Lung (tissue), 12 donors: ENCODE results near the gene TRIM47. TPM values are rescaled to one million over a fixed set of nuclear protein-coding genes. Genes with fewer than 3 reads are reported as not detected.
"Not testable (repeated sequence)": the region's sequence is repeated elsewhere in the genome, so short reads cannot be mapped to it uniquely, and the experiment has no call there.

Experiments used
- ATAC-seq: fragments of 200-7000 bp; cut with Tn5 transposase; one replicate; pipeline ENCODE4 v1.9.1; 2020; ENCODE audit warnings: moderate number of reproducible peaks; ENCODE audit not compliant: insufficient read depth, low FRiP score
- DNase-seq, 3 donors: peaks; one replicate each; pipeline ENCODE4 v3.0.0-alpha.2; 2013 to 2017
- H3K27ac ChIP-seq, 2 donors: one replicate each; pipeline ENCODE4 v1.5.1; 2013; ENCODE audit warnings: mild to moderate bottlenecking in 2 of 2, moderate library complexity in 2 of 2, control low read depth in 1 of 2, inconsistent platforms in 1 of 2, low read depth in 1 of 2, low read length in 1 of 2
- H3K27me3 ChIP-seq, 3 donors: one replicate each; pipeline ENCODE4 v1.5.1; 2013; ENCODE audit warnings: low read length in 2 of 3; ENCODE audit not compliant: control insufficient read depth in 3 of 3, insufficient read depth in 3 of 3
- H3K36me3 ChIP-seq, 4 donors: one replicate each; pipeline ENCODE4 v1.5.1; 2013; ENCODE audit warnings: low read length in 4 of 4, mild to moderate bottlenecking in 1 of 4, moderate library complexity in 1 of 4; ENCODE audit not compliant: control insufficient read depth in 4 of 4, insufficient read depth in 4 of 4
- H3K4me1 ChIP-seq, 5 donors: one replicate each; pipeline ENCODE4 v1.5.1; 2013; ENCODE audit warnings: low read length in 5 of 5, mild to moderate bottlenecking in 2 of 5, moderate library complexity in 1 of 5; ENCODE audit not compliant: control insufficient read depth in 5 of 5, insufficient read depth in 5 of 5
- H3K4me3 ChIP-seq: one replicate; pipeline ENCODE4 v1.5.1; 2013; ENCODE audit warnings: mild to moderate bottlenecking, control low read depth, moderate library complexity
- H3K9ac ChIP-seq, 2 donors: one replicate each; pipeline ENCODE4 v1.5.1; 2013; ENCODE audit warnings: low read length in 2 of 2, control low read depth in 1 of 2; ENCODE audit not compliant: insufficient read depth in 1 of 2
- H3K9me3 ChIP-seq, 4 donors: one replicate each; pipeline ENCODE4 v1.5.1; 2013; ENCODE audit warnings: low read length in 3 of 4, mild to moderate bottlenecking in 1 of 4, moderate library complexity in 1 of 4; ENCODE audit not compliant: control insufficient read depth in 4 of 4, insufficient read depth in 3 of 4
- CTCF ChIP-seq: IDR thresholded peaks from 2 replicates; pipeline ENCODE4 v1.5.1; 2012; ENCODE audit warnings: mild to moderate bottlenecking; ENCODE audit errors: control extremely low read depth, extremely low read depth
- WGBS, 2 donors: extraction: QIAGEN DNeasy Blood & Tissue Kit; methylation state at CpG; one replicate each; pipeline ENCODE4 v1.1.7; 2013; 5-methylcytosine and 5-hydroxymethylcytosine counted together
- polyA plus RNA-seq, 2 donors: library from polyadenylated mRNA; stranded (reverse); fragments of 200-250 nt; gene quantifications; one replicate each; pipeline ENCODE4 v1.2.1, GENCODE V29; 2013
- total RNA-seq, 2 donors: library from RNA; depleted of rRNA in 1 of 2; stranded (reverse); fragments of >200 nt in 1 of 2; gene quantifications; one replicate each; pipeline ENCODE4 v1.2.1, GENCODE V29; 2014 to 2021
- donor health status: control.
- donor health status: control.
- donor health status: Bipolar disorder and iron deficiency.
- donor health status: healthy.
- donor health status: DM: yes; HTN: yes; CAD: no.

TRIM47 gene
- total and polyA plus RNA-seq, 4 donors, result 22.9 to 78.3 (median 28.0) TPM

DNA sequence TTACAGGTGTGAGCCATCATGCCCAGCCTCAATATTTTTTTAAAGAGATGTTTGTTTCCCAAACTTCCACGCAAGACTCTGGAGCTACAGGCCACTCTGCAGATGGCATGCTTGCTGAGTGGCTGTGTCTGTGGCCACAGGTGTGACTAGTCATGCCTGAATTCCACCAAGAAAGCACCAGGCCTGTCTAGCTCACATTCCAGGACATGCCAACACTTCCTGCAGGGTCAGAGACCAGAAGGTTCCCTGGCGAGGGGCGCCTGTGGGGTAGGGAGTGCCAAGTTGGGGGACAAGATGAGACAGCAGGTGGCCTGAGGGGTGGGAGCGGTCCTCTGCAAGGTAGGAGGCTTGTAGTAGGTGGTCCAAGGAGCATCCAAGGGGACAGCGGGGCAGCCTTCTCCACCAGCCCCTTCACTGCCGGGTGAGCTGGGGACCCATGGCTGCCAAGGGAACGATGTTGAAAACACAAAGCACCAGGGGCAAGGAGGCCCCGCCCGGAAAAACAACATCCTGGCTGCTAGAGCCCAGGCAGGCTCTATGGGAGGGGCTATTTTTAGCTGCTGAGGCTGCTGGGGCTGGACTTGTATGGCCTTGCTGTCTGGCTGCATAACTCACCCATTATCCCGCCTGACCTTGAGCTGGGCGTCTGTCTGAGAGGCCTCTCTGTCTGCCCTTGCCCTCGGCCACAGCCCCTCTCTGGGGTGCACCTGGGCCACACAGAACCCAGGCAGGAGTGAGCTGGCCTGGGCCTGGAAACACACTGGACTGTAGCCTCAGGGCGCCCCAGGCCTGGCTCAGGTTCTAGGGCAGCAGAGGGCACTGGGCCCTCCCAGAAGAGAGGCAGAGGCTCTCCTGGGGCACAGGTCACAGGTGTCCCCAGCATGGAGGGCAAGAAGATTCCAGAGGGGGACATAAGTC lies 5.7 kb downstream of the TRIM47 start:
- peaks cover 3 to 58% (median 31%) of the 10 kb centered on the region in 5 donors for H3K4me1 ChIP-seq
- H3K9ac ChIP-seq, result peak overlapping the region in 1 of 2 donors; percentile 9
- H3K9me3 ChIP-seq, result no peaks in the 10 kb centered on the region
- H3K4me3 ChIP-seq, result no peak overlapping the region
- peak; percentile 66 to 75 (median 70) for DNase-seq
- no peaks in the 10 kb centered on the region for H3K27me3 ChIP-seq
- no peak for TF ChIP-seq CTCF
- H3K27ac ChIP-seq, result peak overlapping the region; percentile 87 to 96
- peaks cover 0 to 11% (median 7%) of the 10 kb centered on the region in 4 donors for H3K36me3 ChIP-seq
- 41 to 48% methylated on average over 13 of the region's 13 CpGs for WGBS, 2 donors
- ATAC-seq, result no peak

DNA sequence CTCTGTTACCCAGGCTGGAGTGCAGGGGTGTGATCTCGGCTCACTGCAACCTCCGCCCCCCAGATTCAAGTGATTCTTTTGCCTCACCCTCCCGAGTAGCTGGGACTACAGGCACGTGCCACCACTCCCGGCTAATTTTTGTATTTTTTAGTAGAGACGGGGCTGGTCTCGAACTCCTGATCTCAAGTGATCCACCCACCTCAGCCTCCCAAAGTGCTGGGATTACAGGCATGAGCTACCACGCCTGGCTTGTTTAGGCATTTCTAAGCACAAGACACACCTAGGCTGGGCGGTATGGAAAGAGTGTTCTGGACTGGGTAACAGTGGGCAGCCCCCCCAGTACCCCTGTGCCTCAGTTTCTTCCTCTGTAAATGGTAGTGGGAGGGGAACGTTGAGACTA lies 8.2 kb downstream of the TRIM47 start:
- Histone ChIP-seq H3K36me3 (peaks cover 0 to 11% (median 1%) of the 10 kb centered on the region in 4 donors), H3K4me1 (peaks cover 3 to 39% (median 18%) of the 10 kb centered on the region in 5 donors), H3K27ac (peak overlapping the region; percentile 62 to 88)
- DNase-seq, H3K4me3 ChIP-seq, H3K9ac ChIP-seq, ATAC-seq, H3K27me3 ChIP-seq, H3K9me3 ChIP-seq: not testable (repeated sequence)
- 73 to 89% methylated on average over 10 of the region's 10 CpGs for WGBS, 2 donors

GRCh38 chr17:75869282-75870141 lies 8.9 kb downstream of the TRIM47 start:
- peak overlapping the region; percentile 62 to 88 for H3K27ac ChIP-seq
- 49 to 72% methylated on average over 23 of the region's 23 CpGs for WGBS, 2 donors
- H3K4me1 ChIP-seq, result peaks cover 3 to 46% (median 19%) of the 10 kb centered on the region in 5 donors
- TF ChIP-seq CTCF, result no peak
- no peak overlapping the region for H3K9ac ChIP-seq
- ATAC-seq (peak; percentile 7), DNase-seq (peak; percentile 87 to 97 (median 95))
- H3K36me3 ChIP-seq, result peaks cover 0 to 5% (median 1%) of the 10 kb centered on the region in 4 donors
- no peaks in the 10 kb centered on the region for H3K27me3 ChIP-seq
- H3K4me3 ChIP-seq, result no peak overlapping the region
- H3K9me3 ChIP-seq, result no peaks in the 10 kb centered on the region

GRCh38 chr17:75868730-75869281 lies 9.6 kb downstream of the TRIM47 start:
- H3K9ac ChIP-seq, DNase-seq, H3K36me3 ChIP-seq, ATAC-seq, H3K4me3 ChIP-seq, H3K9me3 ChIP-seq, H3K27me3 ChIP-seq: not testable (repeated sequence)
- WGBS, 2 donors, result 88 to 94% methylated on average over 12 of the region's 12 CpGs
- peaks cover 3 to 52% (median 26%) of the 10 kb centered on the region in 5 donors for H3K4me1 ChIP-seq
- peak overlapping the region; percentile 1 to 62 for H3K27ac ChIP-seq

DNA sequence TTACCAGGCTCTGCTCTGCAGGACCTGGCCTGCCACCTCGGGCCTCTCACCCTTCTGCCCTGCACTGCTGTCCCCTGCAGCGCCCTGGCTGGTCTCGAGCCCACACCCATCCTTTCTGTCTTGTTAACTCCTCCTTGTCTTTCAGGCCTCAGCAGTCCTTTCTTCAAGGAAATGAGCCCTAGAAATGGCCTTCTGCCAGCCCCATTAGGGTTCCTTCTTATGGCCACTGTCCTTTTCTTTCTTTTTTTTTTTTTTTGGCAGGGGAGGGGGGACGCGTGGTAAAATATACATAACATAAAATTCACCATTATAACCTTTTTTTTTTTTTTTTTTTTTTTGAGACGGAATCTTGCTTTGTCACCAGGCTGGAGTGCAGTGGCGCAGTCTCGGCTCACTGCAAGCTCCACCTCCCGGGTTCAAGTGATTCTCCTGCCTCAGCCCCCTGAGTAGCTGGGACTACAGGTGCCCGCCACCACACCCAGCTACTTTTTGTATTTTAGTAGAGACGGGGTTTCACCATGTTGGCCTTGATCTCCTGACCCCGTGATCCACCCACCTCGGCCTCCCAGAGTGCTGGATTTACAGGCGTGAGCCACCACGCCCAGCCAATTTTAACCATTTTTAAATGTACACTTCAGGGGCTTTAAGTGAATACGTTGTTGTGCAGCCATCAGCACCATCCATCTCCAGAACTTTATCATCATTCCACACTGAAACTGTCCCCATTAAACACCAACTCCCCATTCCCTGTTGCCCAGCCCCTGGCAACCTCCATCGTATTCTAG lies 12.8 kb downstream of the TRIM47 start:
- not testable (repeated sequence) for H3K9ac ChIP-seq, H3K9me3 ChIP-seq, H3K27me3 ChIP-seq, H3K4me3 ChIP-seq, ATAC-seq, H3K36me3 ChIP-seq
- H3K27ac ChIP-seq, result peak overlapping the region in 1 of 2 donors; percentile 62
- H3K4me1 ChIP-seq, result peaks cover 0 to 38% (median 14%) of the 10 kb centered on the region in 5 donors
- WGBS, 2 donors, result 82 to 90% methylated on average over 15 to 17 of the region's 17 CpGs
- DNase-seq, result peak; percentile 73 to 80 (median 74)
